Uterus (tissue), 2 donors: ENCODE measurements around the gene C12orf43.

Experiments used
- POLR2A ChIP-seq, 2 donors: fragments of 450-650 bp; IDR thresholded peaks; one replicate each; pipeline ENCODE4 v1.6.1; 2016; ENCODE audit warnings: antibody characterized with exemption in 2 of 2, mild to moderate bottlenecking in 1 of 2, moderate library complexity in 1 of 2
- TF ChIP-seq, protein P1 (sequence below), 4 experiments: fragments of 200-600 bp in 2 of 4; fragments of 450-650 bp in 2 of 4; sonication (generic) in 2 of 4; IDR thresholded peaks; one replicate each; pipeline ENCODE4 v1.5.1; 2016 to 2019; ENCODE audit warnings: antibody characterized with exemption in 4 of 4, mild to moderate bottlenecking in 2 of 4, moderate library complexity in 1 of 4

DNA sequence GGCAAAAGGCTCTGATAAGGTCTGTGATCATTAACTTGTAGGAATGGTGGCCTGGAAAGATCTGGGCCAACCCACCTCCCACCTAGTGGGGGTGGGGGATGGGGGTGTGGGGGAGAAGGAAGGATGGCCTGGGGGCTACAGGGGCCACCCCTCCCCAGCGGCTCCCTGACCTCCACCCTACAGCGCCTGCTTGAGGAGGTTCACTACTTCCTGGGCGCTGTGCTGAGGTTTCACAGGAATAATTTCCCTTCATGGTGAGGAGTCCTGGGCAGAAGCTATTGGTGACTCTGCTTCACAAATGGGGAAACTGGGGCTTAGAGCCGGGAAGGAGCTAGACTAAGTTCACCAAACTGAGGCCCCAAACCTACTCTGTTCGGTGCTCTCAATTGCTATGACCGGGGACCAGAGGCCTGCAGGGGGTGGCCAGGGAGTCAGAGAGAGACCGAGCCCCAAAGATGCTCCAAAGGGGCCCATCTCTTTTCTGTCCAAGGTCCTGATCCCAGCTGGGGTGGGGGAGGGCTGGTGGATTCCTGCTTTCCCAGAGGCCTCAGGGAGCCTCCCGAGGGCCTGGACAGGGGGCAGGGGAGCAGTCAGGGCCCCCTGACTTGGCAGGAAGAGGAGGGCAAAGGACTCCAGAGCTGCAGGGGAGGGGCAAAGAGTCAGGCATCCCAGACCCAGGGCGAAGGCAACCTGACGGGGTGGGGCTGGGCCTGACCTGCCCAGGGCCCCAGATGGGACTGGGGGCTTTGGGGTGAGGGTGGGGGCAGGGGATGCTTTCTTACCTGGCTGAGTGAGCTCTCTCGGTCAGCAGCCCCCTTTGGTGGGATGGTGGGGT lies 36.2 kb downstream of the C12orf43 start:
- TF ChIP-seq, protein P1, sequence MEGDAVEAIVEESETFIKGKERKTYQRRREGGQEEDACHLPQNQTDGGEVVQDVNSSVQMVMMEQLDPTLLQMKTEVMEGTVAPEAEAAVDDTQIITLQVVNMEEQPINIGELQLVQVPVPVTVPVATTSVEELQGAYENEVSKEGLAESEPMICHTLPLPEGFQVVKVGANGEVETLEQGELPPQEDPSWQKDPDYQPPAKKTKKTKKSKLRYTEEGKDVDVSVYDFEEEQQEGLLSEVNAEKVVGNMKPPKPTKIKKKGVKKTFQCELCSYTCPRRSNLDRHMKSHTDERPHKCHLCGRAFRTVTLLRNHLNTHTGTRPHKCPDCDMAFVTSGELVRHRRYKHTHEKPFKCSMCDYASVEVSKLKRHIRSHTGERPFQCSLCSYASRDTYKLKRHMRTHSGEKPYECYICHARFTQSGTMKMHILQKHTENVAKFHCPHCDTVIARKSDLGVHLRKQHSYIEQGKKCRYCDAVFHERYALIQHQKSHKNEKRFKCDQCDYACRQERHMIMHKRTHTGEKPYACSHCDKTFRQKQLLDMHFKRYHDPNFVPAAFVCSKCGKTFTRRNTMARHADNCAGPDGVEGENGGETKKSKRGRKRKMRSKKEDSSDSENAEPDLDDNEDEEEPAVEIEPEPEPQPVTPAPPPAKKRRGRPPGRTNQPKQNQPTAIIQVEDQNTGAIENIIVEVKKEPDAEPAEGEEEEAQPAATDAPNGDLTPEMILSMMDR (IDR thresholded peaks at IDR 0.05), result no peak
- no peak for TF ChIP-seq POLR2A (IDR thresholded peaks at IDR 0.05)
